GM21423 (cell line): Measurements from ENCODE around the gene B3GLCT.
"Not testable (repeated sequence)": the region's sequence is repeated elsewhere in the genome, so short reads cannot be mapped to it uniquely, and the experiment has no call there.

Source experiments
- ATAC-seq: cut with Tn5 transposase; IDR thresholded peaks from one replicate; pipeline ENCODE4 v1.9.1; 2021; ENCODE audit warnings: mild to moderate bottlenecking, moderate library complexity; ENCODE audit not compliant: unreplicated experiment

Gene B3GLCT

DNA sequence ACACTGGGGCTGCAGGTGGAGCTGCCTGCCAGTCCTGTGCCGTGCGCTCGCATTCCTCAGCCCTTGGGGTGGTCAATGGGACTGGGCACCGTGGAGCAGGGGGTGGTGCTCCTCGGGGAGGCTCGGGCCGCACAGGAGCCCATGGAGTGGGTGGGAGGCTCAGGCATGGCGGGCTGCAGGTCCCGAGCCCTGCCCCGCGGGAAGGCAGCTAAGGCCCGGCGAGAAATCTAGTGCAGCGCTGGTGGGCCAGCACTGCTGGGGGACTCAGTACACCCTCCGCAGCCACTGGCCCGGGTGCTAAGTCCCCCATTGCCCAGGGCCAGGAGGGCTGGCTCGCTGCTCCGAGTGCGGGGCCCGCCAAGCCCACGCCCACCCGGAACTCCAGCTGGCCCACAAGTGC lies 139.8 kb downstream of the B3GLCT start:
- not testable (repeated sequence) for ATAC-seq

DNA sequence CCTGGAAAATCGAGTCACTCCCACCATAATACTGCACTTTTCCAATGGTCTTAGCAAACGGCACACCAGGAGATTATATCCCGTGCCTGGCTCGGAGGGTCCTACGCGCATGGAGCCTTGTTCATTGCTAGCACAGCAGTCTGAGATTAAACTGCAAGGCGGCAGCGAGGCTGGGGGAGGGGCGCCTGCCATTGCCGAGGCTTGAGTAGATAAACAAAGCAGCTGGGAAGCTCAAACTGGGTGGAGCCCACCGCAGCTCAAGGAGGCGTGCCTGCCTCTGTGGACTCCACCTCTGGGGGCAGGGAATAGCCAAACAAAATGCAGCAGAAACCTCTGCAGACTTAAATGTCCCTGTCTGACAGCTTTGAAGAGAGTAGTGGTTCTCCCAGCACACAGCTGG lies 141.1 kb downstream of the B3GLCT start:
- ATAC-seq, result not testable (repeated sequence)

DNA sequence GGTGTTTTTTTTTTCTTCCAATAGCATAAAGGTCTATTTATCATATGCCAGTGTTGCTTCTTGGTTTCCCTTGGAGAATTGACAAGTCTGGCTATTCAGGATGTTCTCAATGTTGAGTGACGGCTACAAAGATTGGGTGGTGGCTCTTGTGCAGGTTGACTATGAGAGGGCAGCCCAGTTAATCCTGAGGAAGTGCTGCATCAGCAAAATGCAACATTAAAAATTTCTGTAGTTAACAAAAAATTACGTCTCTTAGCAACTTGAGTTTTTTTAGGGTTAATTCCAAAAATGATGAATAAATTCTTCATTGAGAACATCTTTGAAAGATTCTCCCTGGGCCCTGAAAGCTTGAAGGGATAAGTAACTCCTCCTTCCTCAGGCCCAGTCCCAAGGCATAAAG lies 147.1 kb downstream of the B3GLCT start:
- no peak for ATAC-seq

DNA sequence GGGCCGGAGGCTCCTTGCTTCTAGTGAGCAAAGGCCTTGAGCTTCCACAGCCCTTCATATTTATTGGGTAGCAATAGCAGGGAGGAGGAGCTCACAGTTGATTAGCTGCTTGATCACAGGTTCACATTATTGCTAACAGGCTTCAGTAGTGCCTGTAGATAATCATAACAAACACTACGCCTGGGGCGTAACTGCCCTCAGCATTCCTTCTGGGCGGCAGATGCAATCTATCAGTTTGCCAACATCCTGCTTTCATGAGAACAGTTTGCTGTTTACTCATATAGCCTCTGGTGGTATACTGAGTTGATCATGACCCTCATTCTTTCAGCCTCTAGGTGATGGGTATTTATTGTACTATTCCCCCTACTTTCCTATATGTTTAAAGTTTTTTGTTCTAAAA lies 149.4 kb downstream of the B3GLCT start:
- ATAC-seq, result no peak

DNA sequence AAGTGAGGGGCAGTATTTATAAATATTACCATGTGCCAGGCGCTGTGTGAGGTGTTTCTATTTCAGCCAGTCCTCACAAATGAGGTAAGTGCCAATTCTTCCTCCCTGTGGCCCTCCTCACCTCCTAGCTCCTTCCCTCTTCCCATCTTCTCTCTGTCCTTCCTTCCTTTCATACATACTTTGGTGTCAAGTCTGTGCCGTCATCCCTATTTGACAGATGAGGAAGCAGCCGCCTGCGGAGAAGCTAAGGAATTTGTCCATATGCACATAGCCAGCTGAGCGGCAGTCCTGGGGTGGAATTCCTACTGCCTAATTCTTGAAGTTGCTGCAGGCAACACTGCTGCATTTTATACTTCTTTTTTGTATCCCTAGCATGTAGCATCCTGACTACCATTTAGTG lies 150.8 kb downstream of the B3GLCT start:
- ATAC-seq, result no peak

DNA sequence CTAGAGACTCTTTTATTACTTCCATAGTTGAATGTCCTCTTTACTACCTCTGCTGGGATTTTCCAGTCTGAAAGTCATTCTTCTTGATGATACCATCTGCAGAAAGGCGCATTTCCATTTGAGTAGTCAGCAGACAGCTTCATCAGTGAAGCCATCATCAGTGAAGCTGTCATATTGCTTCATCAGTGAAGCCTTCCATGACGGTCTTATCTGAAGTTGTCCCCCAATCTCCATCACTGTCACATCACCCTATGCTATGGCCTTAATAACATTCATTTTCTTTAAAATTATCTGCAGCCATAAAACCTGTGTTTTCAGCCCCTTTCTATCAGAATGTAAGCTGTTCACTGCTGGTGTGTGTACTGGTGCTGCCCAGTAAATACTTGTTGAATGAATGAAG lies 151.6 kb downstream of the B3GLCT start:
- no peak for ATAC-seq

DNA sequence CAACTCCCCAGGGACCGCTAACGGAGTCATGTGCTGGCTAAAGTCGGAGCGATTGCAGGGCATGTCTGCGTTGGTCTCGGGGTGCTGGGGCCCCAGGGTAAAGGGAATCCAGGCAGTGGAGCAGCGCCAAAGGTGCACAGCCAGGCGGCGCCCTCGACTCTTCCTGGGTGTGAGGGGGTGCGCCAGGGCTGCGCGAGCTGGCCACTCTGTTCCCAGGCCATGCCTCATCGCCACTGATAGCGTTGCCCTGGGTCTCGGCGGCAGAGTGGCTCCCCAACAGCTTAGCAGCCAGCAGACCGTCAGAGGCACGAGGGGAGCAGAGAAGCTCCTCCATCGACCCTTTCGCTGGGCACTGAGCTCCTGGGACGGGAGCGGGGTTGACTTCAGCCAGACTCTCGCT lies 152.7 kb downstream of the B3GLCT start:
- ATAC-seq, result no peak

DNA sequence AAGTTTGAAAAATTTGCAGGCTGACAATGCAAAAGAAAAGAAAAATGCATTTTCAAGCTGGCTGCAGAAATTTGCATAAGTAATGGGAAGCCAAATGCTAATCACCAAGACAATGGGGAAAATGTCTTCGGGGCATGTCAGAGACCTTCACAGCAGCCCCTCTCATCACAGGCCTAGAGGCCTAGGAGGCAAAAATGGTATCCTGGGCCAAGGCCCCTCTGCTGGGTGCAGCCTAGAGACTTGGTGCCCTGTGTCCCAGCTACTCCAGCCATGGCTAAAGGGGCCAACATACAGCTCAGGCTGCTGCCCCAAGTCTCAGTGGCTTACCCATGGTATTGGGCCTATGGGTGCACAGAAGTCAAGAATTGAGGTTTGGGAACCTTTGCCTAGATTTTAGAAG lies 155.2 kb downstream of the B3GLCT start:
- no peak for ATAC-seq

DNA sequence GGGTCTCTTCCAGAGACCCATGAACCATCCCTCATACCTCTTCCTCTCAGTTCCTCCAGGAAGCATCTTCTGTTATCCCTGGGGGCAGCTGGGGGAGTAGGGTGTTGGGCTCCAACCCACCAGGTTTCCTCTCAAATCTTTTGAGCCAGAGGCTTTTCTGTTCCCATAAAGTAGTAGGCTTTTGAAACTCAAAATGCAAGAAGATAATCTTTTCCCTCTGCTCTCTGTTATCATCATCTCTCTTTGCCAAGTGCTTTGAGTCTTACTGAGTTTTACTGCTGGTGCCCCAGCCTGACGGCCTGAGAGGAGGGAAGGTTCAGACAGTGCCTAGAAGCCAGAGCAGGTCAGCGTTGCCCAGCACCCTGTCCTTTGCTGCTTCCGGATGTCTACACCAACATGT lies 157.2 kb downstream of the B3GLCT start:
- no peak for ATAC-seq

DNA sequence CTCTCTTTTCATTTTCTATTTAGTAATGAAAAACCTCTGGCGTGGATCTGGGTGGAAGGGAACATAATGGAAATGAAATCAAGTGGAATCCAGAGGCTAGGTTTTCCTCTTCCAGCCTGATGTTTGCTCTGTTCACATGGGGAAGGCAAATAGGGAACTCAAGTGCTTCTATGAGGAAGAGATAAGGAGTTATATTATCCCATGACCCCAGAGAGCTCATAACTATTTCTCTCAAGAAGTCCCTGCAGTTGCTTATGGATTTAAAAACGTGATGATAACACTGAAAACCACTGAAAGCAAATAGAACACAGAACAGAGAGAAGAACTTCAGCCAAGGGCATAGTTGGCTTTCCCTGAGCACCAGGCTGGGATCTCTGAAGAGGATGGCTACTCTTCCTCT lies 157.8 kb downstream of the B3GLCT start:
- ATAC-seq, result no peak

DNA sequence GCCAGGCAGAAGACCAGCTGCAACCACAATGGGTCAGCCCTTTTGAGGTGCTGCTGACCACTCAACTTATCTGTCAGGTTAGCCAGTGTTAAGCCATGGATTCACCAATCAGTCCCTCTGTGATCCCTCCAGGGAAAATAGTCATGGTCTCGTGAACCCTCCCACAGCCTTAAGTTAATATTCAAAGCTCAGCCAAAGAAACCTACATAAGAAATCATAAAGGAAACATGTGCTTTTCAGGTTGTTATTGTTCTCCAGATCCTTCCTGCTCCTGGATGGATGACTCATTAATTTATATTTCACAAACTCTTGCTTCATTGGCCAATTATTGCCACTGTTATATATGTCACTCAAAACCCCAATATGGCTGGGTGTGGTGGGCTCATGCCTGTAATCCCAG lies 161.9 kb downstream of the B3GLCT start:
- ATAC-seq, result no peak

DNA sequence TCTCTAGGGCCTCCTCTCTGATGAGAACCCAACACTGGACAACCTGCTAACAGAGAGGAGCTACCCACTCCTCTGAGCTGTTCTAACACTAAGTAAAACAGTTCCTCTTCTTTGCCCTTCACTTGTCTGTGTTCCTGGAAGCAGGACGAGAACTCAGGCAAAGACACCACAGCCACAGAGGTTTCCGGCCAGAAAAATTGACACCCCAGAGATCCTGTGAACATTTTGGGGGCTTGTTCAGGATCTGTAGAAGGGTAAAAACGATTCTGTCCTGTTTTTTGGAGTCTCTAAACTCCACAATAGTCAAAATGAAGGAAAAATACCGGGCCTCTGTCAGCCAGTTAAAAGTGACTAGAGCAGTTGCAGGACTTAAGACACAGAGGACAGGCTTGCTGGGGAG lies 165.9 kb downstream of the B3GLCT start:
- ATAC-seq, result no peak

DNA sequence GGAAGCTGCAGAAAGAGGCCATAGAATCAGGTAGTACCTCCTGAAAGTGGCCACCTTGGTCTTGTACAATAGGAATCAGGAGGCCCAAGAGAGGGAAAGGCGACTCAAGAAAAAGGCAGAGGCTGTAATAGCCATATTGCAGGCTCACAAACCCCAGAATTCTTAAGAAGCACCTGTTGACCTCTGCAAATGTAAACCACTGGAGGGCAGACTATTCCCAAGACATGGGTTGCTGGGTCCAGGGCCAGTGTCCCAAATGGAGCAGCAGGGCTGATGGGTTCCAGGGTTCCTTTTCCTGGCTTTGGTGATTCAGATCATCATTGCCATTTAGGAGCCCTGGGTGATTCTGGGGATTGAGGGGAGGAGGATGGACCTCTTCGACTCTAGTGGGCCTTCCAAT lies 167.6 kb downstream of the B3GLCT start:
- ATAC-seq, result no peak

DNA sequence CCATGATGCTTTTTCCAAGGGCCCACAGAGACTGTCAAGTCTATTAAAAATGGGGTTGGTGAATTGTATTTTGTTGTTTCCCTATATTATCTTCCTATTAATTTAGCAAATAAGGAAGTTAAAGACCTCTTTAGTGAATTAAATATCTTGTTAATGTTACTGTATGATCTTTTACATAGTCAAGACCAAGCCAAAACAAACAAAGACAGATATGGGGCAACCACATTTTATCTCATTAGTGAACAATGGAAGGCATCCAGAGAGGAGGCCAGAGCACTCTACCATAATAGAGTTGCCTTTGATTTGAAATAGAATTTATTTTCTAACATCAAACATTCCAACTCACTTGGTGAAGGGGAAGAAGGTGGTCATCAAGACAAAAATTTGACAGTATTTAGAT lies 169.4 kb downstream of the B3GLCT start:
- ATAC-seq, result no peak

DNA sequence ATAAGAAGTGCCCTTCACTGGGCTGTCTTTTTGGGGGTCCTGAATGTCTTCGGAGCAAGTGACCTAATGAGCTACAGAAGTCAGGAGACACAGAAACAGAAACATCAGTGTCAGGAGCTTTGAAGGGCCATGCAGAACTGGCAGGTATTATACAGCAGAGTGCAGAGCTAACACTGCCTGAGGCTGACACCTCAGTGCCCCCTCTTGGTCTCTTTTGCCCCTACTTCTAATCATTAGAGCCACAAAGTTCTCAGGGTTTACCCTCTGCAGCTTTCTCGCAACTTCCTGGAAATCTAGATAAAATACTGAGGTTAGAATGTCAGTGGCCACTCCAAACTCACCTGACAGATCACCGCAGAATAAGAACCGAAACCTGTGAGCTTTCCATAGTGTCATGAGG lies 172.7 kb downstream of the B3GLCT start:
- ATAC-seq, result no peak

DNA sequence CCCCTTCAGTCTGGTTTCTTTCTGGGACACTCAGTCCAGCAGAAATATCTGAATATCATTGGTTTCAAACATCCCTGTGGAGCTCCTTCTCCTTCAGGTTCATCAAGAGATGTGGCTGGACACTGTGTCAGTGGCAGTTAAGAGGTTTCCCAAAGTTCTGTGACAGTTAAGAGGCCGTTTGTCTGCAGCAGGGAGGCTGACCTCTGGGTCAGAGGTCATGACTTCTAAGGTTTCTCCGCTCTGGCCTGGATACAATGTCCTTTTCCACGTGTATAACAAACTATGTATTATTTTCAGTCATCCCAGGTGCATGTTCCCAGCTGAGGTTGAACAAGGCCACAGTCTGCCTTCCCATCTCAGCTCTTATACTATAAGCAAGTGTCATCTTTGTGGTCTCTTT lies 174.9 kb downstream of the B3GLCT start:
- no peak for ATAC-seq

DNA sequence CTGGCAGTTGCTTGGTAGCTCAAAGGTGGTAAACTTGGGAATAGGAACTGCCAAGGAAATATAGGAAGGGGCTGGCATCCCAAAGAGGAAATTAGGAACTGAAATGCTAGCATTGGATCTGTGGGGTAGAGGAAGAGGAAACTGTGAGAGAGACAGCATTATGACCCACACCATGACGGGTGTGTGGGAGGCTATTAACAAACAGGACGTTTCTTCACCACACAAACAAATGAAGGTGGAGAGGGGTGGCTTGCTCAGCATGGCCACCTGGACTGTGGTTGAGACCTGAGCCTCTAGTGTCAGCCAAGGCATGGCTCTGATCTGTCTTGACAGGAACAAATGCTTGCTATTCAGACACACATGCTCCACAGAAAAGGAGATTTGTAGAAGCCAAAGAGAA lies 178.2 kb downstream of the B3GLCT start:
- ATAC-seq, result peak; percentile 55

DNA sequence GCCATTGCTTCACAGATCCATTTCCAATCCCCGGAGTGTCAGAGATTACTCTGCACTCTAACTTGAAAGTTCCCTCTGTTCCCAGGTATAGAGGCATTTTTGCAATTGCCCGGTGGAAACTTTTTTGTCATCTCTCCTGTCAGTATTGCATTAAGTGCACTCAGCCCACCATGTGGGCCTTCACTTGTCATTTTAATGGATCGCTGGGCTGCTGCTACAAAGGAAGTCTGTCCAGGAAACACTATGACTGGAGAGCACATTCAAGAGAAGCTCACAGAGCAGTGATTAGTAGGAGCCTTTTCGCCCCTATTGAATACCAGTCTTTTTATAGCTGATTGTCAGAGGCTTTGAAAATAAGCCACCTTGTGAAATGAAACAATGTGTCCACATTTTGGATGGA lies 180.9 kb downstream of the B3GLCT start:
- ATAC-seq, result no peak
